Measurements from ENCODE around the gene FOSL1.

DNA sequence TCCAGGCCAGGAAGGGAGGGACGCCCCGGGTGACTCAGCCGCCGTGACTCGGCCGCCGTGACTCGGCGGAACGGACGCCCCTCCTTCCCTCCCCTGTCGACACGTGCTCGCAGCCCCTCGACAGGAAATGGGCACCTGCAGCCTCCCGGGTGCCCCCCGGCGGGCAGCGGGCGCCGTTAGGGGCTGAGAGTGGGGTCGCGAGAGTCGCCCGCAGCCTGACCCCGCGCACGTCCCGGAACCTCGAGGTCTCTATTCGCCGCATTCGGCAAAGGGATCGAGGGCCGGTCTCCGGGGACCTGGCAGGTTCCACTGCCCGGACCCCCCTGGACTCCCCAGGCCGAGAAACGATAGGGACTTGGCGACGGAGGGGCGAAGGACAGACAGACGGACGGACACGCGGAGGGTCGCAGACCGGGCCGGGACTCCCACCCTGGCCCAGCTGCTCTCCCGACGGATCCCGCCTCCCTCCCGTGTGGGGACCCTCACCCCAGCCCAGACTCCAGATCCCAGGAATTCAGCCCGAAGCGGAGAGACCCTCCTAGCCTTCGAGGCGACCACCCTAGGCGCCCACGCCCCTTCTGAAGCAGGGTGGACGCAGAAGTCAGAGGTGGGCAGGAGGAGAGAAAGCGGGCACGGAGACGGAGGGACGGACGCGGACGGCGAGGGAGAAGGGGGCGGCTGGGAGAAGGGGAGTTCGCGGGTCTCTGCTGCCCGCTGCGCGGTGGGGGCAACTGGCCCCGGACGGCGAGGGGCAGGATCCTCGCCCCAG, 648 bp downstream of the FOSL1 start:
- TF ChIP-seq EZH2phosphoT487 (IDR thresholded peaks at IDR 0.05; ENCODE audit: borderline replicate concordance, low read depth, low read length) = no peak
- no peak for TF ChIP-seq CTCF (conservative IDR thresholded peaks at IDR 0.05; ENCODE audit: low read length)

All from OCI-LY7 (cell line).